ENCODE results near the gene PNMA8B.

The PNMA8B gene

GRCh38 chr19:46490774-46491173 is 4.9 kb downstream of the PNMA8B start:
- Histone ChIP-seq H3K4me3 (no peak overlapping the region), H3K27ac (no peak overlapping the region)
- no peak for TF ChIP-seq CTCF (IDR thresholded peaks at IDR 0.05)
- DNase-seq (ENCODE audit: low spot score): no peak

GRCh38 chr19:46489445-46490272 is 6.0 kb downstream of the PNMA8B start:
- Histone ChIP-seq H3K27ac (peak overlapping the region in 1 of 2 donors; percentile 67), H3K4me3 (peak overlapping the region; percentile 60)
- TF ChIP-seq CTCF (IDR thresholded peaks at IDR 0.05): no peak
- DNase-seq (ENCODE audit: low spot score): no peak

- H3K4me3 ChIP-seq: no peak overlapping the region
- no peak for TF ChIP-seq CTCF (IDR thresholded peaks at IDR 0.05)
- H3K27ac ChIP-seq: peak overlapping the region in 1 of 2 donors; percentile 47
- DNase-seq (ENCODE audit: low spot score): no peak
Observed at GRCh38 chr19:46488551-46488950, 7.1 kb downstream of the PNMA8B start.

GRCh38 chr19:46487802-46488445 is 7.7 kb downstream of the PNMA8B start:
- DNase-seq (ENCODE audit: low spot score): peak; percentile 85
- Histone ChIP-seq H3K27ac (peak overlapping the region in 1 of 2 donors; percentile 47), H3K4me3 (peak overlapping the region; percentile 65)
- peak; percentile 97 for TF ChIP-seq CTCF (IDR thresholded peaks at IDR 0.05)

GRCh38 chr19:46487178-46487801 is 8.4 kb downstream of the PNMA8B start:
- Histone ChIP-seq H3K4me3 (peak overlapping the region; percentile 65), H3K27ac (peak overlapping the region in 1 of 2 donors; percentile 47)
- no peak for TF ChIP-seq CTCF (IDR thresholded peaks at IDR 0.05)
- no peak for DNase-seq (ENCODE audit: low spot score)

- no peak overlapping the region for H3K27ac ChIP-seq
- no peak for DNase-seq (ENCODE audit: low spot score)
- H3K4me3 ChIP-seq: no peak overlapping the region
- TF ChIP-seq CTCF (IDR thresholded peaks at IDR 0.05): no peak
Observed at GRCh38 chr19:46486358-46486757, 9.3 kb downstream of the PNMA8B start.

Measured in coronary artery (tissue), 2 donors.